Measurements from ENCODE around the gene RERE.
"Not testable (repeated sequence)": the region's sequence is repeated elsewhere in the genome, so short reads cannot be mapped to it uniquely, and the experiment has no call there.

RERE gene

DNA sequence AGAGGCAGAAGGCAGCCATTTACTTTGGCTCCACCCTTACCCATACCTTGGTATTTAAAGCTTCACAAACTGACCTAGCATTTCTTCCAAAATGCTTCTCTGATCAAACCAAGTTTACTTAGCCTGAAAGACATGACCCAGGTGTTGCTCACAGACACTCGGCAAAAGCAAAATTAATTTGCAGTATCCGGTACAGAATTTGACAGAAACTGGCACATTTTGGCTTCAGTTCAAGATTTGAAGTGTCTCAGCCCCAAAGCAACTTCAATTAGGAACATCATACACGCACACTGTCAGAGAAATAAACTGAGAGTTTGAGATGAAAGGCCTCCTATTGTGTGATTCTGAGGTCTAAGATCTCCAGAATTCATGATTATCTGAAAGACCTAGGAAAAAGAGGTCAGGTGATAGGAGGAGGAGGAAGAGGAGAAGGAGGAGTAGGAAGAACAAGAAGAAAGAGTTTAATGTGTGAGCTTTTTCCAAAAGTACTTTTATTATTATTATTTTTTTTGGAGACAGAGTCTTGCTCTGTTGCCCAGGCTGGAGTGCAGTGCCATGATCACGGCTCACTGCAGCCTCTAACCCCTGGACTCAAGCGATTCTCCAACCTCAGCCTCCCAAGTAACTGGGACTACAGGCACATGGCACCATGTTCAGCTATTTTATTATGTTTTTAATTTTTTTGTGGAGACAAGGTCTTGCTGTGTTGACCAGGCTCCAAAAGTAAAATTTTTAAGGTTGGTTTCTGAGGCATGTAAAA lies 355.9 kb downstream of the RERE start:
- DNase-seq (ENCODE audit: low read depth in 4 of 4, low spot score in 1 of 4) = no peak

DNA sequence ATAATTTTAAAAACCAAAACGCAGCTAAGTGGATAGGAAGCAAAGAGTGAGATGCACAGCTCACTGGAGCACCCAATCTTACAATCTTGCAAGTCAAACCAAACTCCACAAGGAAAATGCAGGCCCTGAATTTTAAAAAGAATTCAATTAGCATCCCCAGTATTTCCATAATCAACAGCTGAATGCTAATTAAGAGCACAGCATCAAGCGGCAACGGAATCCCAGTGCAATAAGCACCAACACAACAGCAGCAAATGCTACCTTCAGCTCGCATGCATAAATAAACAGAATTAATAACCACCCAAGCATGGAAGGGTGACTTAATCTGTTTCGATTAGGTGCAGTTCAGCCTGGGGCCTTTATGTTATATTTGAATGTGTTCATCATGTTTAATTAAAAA lies 356.7 kb downstream of the RERE start:
- DNase-seq (ENCODE audit: low read depth in 4 of 4, low spot score in 1 of 4) = no peak

DNA sequence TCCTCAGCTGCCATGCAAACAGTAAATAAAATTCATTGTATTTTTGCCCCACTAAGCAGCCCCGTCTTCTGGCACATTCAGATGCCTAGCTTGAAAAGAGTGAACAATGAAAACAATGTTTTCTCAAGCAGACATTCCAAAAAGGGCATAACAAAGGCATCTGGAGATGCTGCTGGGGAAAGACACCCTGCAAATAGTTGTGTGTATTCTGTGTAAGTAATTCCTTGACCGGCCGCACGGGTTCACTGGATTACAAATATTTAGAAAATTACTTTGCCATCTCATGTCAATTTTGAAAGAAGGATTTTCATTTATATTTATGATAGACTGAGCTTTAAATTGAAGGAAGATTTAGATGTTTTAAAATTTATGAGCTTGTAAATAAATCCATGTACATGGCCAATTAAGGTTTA lies 357.3 kb downstream of the RERE start:
- no peak for DNase-seq (ENCODE audit: low read depth in 4 of 4, low spot score in 1 of 4)

DNA sequence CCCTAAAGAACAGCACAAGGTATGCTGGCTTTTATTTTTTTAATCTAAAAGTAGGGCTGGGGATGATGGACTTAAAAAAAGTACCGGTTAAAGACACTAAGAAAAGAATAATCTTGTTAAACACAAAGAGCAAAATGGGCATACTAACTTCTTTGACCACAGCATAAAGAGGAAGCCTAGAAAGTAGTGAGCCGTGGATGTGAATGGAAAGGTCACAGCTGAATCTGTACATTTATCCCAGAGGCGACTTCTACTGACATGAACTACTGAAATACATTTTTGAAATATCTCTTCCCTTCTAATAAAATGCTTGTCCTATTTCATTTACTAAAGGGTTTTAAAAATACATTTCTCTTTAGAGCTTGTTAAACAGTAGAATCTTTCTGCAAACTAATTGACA lies 358.8 kb downstream of the RERE start:
- DNase-seq (ENCODE audit: low read depth in 4 of 4, low spot score in 1 of 4) = no peak

DNA sequence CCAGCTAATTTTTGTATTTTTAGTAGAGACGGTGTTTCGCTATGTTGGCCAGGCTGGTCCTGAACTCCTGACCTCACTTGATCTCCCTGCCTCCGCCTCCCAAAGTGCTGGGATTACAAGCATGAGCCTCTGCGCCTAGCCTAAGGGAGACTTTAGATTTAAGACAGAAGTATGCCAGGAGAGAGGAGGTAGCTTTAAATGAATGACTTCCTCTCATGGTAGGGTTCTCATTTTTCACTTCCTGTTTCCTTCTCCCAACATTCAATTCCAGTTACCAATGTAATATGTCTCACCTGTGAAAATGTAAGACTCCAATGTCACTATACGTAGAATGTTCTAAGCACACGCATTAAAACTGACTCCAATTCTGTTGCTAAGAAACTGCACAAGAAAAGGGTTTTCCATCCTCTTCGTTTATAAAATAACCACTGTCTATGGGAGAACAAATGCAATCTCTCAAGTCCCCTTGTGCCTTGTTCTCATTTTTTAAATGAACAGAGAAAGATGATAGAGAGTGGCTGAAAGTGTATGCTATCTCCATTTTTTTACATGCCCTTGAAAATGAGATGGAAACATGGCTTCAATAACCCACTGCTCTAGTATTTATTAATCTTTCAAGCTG lies 359.6 kb downstream of the RERE start:
- DNase-seq (ENCODE audit: low read depth in 4 of 4, low spot score in 1 of 4) = no peak

DNA sequence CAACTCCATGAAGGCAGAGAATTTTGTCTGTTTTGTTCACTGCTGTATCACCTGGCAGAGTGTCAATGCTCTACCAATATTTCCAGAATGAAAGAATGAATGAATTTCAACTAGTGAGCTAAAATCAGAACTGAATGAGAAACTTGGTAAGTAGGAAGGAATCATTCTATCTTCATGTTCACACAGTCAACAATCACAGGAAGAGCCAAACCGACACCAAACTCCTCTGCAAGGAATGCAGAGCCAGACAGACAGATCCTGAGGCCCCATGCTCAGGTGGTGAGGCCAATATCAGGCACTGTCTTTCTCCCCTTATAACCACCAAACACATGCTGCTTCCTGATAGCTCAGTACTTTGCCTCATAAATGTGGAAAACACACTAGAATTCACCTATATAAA lies 360.4 kb downstream of the RERE start:
- no peak for DNase-seq (ENCODE audit: low read depth in 4 of 4, low spot score in 1 of 4)

DNA sequence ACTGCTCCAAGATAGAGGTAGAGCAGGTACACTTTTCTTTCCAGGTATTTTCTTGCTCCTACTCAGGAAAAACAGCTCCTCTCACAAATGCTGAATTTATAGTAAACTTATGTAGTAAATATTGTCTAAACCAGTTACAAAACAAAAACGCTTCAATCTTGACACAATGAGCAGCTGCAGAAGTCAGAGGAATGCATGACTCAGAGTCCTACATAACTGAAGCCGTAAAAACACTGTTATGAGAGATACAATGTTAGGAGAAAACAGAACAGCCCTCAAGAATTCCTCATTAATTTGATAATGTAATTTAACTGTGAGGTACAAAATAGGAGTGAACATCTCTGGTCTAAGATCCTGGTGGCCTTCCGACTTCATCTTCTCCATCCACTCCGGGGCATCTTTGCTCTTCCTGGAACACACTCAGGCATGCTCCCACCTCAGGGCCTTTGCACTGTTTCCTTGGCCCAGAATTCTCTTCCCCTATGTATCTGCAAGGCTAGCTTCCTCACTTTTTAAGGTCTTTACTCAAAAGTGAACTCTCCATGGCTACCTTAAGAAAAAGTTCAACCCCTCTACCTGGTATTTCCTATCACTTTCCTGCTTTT lies 361.0 kb downstream of the RERE start:
- DNase-seq (ENCODE audit: low read depth in 4 of 4, low spot score in 1 of 4) = no peak

DNA sequence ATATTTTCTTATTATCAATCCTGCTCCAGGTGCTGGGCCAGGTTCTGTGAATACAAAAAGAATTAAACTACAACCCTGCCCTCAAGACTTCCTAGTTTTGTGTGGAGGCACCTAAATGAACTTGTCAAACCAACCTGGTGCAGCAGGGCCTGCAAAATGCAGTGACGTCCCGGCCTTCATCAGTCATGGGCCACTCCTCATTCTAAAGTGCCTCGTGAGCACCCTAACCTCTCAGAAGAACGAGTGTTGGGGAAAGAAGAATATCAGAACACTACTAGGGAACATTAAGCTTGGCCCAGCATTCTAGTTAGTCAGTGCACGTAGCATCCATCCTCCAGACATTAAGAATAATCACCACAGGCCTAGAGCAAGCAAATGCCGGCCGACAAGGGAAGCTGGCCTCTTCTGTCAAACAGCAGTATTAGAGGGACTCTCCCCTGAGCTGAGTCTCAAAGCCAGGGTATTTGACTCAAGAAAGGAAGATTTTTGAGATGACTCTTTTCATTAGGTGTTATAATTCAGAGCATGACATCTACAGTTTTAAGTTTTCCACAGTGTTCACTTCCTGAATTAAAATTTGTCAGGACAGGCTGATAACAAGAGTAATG lies 361.6 kb downstream of the RERE start:
- DNase-seq (ENCODE audit: low read depth in 4 of 4, low spot score in 1 of 4) = no peak

DNA sequence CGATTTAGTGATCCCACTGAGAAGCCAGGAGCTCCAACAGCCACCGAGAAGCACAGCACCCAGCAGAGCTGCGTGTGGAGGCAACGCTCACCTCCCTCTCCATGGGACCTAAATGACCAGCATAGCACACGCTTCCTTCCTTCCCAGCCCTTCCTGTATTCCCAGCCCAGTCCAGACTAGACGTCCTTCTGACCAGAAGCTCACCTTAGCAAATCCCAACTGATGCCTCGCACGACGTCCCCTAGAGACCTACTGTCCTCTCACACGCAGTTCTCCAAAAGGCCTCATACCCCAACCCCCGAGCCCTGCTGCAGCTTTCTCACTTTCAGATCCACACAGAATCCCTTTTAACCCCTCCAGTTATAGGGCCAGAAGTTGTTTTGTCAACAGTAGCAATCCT lies 367.1 kb downstream of the RERE start:
- DNase-seq (ENCODE audit: low read depth in 4 of 4, low spot score in 1 of 4) = no peak

DNA sequence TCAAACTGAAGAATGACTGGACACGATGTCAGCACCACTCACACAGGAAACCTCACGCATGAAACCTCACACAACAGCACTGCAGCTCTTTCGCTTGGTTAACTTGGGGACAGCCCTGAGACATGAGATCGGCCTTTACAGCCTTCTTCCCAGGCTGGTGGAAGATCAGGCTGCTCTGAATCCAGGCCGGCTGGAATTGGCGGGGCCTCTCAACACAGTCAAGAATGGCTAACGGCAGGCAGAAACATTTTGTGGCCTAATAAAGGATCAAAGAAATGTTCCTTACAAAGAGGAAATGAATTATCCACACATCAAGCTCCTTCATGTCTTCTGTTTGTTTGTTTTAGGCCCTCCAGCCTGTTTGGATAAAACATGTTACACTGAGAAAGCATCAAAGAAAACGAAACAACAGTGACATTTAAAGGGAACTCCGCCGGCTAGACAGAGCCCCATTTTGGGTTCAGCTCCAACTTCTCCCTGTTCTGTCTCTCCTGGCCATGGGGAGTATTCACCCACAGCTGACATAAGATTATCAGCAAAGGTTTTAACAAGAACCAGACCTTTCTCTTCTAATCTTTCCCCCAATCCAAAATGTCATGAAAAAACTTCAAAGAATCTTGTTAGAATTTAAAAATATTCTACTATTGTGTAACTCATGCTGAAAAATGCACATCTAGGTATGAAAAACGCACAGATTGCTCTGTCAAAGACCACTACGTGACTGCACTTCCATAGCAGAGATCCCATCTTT lies 368.4 kb downstream of the RERE start:
- DNase-seq (ENCODE audit: low read depth in 4 of 4, low spot score in 1 of 4) = no peak

DNA sequence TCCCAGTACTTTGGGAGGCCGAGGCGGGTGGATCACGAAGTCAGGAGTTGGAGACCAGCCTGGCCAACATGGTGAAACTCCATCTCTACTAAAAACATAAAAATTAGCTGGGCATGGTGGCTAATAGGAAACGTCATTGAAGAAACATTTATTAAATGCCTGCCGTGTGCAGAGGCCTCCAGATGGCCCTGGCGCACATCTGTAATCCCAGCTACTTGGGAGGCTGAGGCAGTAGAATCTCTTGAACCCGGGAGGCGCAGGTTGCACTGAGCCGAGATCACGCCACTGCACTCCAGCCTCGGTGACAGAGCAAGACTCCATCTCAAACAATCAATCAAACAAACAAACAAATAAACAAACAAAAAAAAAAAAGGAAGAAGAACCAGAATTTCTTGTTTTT lies 368.9 kb downstream of the RERE start:
- DNase-seq (ENCODE audit: low read depth in 4 of 4, low spot score in 1 of 4) = not testable (repeated sequence)

DNA sequence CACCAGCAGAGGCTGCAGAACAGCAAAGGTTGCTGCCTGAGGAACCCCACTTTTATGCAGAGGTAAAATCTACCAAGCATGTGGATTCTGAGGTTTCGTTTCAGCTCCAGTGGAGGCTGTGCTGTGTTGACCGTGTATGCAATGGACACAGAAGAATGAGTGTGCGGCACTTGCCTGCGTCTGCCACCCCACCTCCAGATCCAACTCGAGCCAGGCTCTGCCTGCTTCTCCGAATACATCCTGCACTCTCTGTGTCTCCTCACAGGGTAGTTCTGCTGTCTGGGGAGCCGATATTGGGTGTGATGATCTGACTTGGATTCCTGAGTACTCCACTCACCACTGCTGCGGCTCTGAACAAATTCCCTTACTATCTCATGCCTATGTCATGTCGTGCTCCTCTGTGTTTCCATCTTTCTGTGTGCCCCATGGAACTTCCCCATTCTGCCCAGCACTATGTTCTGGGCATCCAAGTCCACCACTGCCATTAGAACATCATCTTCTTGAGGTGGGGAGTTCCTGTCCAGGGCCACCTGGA lies 369.8 kb downstream of the RERE start:
- no peak for DNase-seq (ENCODE audit: low read depth in 4 of 4, low spot score in 1 of 4)

DNA sequence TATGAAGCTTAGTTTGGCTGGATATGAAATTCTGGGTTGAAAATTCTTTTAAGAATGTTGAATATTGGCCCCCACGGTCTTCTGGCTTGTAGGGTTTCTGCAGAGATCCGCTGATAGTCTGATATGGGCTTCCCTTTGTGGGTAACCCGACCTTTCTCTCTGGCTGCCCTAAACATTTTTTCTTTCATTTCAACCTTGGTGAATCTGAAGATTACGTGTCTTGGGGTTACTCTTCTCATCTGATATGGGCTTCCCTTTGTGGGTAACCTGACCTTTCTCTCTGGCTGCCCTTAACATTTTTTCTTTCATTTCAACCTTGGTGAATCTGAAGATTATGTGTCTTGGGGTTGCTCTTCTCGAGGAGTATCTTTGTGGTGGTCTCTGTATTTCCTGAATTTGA lies 371.3 kb downstream of the RERE start:
- DNase-seq (ENCODE audit: low read depth in 4 of 4, low spot score in 1 of 4) = not testable (repeated sequence)

DNA sequence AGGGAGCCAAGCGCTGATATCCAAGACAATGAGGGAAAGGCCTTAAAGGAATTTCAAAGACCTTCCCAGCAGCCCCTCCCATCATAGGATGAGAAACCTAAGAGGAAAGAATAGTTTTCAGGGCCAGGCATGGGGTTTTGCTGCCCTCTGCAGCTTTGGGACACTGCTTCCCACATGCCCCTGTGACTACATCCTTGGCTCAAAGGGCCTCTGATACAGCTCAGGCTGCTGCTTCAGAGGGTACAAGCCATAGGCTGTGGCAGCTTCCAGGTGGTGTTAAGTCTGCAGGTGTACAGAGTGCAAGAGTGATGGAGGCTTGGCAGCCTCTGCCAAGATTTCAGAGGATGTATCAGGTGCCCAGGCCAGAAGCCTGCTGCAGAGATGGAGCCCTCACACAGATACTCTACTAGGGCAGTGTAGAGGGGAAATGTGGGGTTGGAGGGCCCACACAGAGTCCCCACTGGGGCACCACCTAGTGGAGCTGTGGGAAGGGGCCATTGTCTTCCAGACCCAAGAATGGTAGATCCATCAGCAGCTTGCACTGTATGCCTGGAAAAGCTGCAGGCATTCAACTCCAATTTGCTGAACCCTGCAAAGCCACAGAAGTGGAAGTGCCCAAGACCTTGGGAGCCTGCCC lies 373.8 kb downstream of the RERE start:
- DNase-seq (ENCODE audit: low read depth in 4 of 4, low spot score in 1 of 4) = no peak

DNA sequence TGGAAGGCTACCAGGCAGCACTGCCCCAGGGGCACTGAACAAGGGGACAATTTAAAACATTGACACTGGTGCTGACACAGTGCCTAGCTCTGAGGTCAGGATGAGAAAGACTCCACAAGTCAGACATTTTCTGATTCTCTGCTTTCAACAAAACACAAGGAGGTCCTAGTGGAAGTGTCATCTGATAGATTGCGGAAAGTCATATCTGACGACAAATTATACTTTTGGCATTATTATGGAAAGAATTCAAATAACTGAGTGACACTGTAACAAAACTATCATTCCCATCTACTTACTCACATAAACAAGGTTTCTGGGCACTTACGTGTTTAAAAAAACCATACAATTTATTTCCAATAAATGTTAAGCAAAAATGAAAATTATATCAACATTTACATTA lies 376.0 kb downstream of the RERE start:
- DNase-seq (ENCODE audit: low read depth in 4 of 4, low spot score in 1 of 4) = no peak

DNA sequence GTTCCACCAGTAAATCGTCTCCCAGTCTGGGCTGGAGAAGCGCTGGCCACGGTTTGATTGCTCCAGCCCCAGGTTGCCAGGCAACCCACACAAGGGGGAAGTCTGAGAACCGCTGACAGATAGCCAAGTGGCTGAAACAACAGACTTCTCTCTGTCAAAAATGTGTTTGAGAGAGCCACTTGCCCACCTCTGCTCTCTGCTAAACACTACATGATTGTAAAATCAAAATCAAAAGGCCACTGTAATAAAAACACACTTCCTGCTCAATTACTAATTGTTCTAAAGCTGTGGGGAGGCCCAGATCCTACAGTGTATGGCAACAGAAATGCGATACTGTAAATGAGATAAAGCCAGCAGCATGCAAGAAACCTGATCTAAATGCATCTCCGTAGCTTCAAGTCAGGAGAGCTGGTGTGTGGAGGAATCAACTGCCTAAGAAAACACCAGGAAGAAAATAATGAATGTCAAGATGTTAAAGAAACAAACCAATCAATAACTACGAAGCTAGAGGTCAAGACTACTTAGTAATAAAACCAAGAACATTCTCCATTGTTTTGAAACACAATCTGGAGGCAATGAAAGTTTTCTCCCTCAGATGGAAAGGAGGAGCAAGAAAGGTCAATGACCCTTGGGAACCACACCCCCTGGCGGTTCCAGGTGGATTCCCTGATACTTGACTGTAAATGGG lies 378.3 kb downstream of the RERE start:
- no peak for DNase-seq (ENCODE audit: low read depth in 4 of 4, low spot score in 1 of 4)

DNA sequence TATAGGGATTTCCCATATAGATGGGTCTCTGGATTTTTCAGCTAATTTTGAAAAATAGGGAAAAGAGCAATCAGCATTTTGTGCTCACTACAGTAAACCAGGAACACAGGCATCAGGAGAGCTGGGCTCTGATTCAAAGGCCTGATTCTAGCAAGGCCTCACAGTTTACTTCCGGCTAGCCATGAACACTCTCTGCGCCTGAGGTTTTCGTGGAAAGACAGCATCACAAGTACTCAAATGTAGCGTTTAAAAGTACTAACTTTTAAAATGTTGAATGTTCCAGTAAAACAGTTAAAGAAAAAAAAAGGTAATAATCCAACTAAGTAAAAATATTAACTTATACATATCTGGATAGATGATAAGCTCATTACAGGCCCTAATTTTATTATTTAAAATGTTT lies 379.0 kb downstream of the RERE start:
- no peak for DNase-seq (ENCODE audit: low read depth in 4 of 4, low spot score in 1 of 4)

DNA sequence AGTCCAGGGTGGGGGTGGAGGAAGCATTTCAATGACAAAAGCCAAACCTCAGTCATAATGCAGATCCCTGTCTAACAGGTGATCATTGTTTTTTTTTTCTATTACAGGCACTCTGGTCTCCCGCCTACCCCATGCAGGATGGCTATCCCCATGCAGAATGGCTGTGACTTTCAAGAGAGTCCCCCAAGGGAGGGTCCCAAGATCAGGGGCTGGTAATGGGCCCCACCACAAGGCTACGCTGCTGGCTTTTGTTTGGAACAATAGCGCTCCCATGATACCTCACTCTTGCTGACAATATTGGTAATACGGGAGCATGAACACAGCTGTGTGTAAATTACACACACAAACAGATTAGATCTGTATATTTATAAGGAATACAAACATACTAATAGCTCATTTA lies 380.1 kb downstream of the RERE start:
- DNase-seq (ENCODE audit: low read depth in 4 of 4, low spot score in 1 of 4) = no peak

DNA sequence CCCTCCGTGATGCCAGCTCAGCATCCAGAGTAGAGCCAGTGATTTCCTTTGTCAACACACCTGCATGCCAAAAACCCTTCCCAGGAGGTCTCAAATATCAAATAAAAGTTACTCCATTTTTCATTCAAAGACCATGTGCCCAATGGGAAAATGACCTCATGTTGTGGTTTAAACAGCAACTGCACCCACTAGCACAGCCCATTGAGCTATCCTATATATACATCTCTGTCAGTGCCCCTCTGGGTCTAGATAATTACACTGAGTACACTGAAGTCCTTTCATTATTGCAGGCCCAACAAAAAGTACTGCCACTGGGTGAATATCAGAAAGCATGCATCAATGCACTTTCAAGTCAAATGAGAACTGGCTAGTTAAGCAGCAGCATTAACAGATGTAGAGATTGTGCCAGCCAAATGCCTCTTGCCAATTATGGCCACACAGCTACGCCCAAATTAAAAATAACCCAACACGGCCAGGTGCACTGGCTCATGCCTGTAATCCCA lies 381.8 kb downstream of the RERE start:
- no peak for DNase-seq (ENCODE audit: low read depth in 4 of 4, low spot score in 1 of 4)

DNA sequence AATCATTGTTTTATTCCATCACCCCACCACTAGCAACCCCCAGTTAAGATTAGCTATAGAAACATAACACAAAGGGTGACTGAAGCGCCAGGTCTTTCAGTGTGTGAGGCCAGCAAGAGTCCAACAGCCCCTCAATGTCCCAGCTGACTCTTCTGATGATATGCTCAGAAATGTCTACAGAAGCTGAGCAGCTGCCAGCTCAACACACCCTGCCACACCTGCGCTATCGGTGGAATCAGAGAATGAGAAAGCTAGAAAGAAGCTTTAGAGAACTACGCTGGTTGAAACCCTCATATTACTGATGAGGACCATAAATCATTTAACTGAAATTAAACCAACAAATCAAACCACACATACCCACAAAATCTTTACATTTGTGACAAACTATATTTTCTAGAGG lies 383.3 kb downstream of the RERE start:
- DNase-seq (ENCODE audit: low read depth in 4 of 4, low spot score in 1 of 4) = no peak
